Vagina (tissue), 2 donors: ENCODE data around the gene DSCAML1.

Experiments used
- CTCF ChIP-seq, 3 experiments: fragments of 450-650 bp in 2 of 3; fragments of 200-600 bp in 1 of 3; sonication (generic) in 1 of 3; IDR thresholded peaks; one replicate each; pipeline ENCODE4 v1.5.1; 2017 to 2019; ENCODE audit warnings: antibody characterized with exemption in 3 of 3, mild to moderate bottlenecking in 2 of 3, moderate library complexity in 2 of 3
- POLR2A ChIP-seq, 2 donors: fragments of 450-650 bp; IDR thresholded peaks; one replicate each; pipeline ENCODE4 v1.6.1; 2017; ENCODE audit warnings: antibody characterized with exemption in 2 of 2, mild to moderate bottlenecking in 2 of 2, moderate library complexity in 2 of 2

GRCh38 chr11:117678658-117679406 lies 118.2 kb downstream of the DSCAML1 start:
- TF ChIP-seq POLR2A (IDR thresholded peaks at IDR 0.05) (no peak), CTCF (IDR thresholded peaks at IDR 0.05) (no peak)
